CD4-positive, alpha-beta T cell treated with Interleukin-1 beta for 1 hour (primary cell): ENCODE results near the gene UBB.
"Not testable (repeated sequence)": the region's sequence is repeated elsewhere in the genome, so short reads cannot be mapped to it uniquely, and the experiment has no call there.

Source experiments
- DNase-seq, 2 donors: peaks; one replicate each; pipeline ENCODE4 v3.0.0-alpha.2; 2020 to 2022

Gene UBB

DNA sequence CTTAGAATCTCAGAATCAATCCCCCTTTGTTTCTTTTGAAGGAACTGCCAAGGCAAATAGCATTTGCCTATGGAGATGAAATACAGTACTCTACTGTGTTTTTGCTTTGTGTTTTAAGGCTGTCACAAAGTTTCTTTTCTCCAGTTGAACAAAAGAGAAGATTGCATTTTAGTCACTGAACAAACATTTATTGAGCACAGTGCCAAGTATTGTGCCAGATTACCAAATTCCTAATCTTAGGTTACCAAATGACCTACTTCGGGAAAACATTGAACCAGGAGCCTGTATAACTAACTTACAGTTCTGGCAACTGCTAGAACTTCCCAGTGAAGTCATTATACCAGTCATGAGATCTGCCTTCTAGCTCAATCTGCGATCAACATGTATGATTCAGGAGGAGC is 3.0 kb upstream of the UBB start:
- no peak for DNase-seq

DNA sequence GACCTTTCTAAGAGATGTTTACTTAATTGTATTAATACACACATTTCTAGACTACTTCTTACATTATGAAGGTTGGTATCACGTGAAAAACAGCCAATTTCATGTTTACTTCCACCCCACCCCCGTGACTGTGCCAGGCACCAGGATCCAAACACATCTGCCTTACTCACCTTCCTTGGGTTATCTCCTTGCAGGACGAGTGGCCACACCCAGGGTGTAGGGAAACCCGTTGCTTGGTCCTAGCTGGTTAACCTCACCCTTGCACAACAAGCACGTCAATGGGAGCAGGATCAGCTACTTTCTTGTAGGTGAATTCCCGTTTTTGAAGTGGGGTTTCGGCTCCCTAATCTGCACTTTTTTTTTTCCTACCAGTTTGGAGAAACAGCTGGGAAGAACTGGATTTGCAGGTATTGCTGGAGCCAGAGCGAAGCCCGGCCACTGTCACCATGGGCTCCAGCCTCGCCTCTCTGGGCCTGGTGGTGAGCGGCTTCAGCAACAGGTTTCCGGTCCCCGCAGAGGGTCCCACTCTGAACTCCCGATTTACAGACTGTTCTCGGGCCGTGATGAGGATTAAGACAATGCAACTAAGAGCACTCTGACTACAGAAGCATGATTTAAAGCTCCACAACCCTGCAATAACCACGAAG is 2.1 kb upstream of the UBB start:
- DNase-seq = no peak

DNA sequence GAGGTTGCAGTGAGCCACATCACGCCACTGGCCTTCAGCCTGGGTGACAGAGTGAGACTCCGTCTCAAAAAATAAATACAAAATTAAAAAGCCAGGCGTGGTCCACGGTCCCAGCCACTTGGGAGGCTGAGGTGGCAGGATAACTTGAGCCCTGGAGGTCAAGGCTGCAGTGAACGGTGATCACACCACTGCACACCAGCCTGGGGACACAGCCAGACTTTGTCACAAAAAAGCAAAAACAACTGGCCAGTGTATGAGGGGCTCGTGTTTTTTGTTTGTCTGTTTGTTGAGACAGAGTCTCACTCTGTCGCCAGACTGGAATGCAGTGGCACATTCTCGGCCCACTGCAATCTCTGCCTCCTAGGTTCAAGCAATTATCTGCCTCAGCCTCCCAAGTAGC is 1.2 kb upstream of the UBB start:
- no peak for DNase-seq

DNA sequence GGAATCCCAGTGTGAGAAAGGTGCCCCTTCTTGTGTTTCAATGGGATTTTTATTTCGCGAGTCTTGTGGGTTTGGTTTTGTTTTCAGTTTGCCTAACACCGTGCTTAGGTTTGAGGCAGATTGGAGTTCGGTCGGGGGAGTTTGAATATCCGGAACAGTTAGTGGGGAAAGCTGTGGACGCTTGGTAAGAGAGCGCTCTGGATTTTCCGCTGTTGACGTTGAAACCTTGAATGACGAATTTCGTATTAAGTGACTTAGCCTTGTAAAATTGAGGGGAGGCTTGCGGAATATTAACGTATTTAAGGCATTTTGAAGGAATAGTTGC is 567 bp downstream of the UBB start:
- DNase-seq = no peak

DNA sequence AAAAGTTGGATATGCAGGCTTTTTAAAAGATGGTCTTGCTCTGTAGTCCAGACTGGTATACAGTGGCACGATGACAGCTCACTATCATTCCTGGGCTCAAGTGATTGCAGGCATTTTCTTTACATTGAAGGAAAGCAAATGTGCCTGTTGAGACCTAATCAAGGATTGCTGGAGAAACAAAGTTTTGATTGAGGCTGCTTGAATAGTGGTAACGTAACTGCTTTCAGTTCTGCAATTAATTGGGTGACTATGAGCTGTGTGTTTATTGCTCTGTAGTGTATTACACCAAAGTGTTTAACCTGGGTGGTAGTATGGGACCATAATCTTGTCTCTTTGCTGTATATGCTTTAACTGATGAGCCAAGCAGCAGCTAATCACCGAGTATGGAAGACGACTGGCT is 2.3 kb downstream of the UBB start:
- peak in 1 of 2 donors; percentile 18 for DNase-seq

DNA sequence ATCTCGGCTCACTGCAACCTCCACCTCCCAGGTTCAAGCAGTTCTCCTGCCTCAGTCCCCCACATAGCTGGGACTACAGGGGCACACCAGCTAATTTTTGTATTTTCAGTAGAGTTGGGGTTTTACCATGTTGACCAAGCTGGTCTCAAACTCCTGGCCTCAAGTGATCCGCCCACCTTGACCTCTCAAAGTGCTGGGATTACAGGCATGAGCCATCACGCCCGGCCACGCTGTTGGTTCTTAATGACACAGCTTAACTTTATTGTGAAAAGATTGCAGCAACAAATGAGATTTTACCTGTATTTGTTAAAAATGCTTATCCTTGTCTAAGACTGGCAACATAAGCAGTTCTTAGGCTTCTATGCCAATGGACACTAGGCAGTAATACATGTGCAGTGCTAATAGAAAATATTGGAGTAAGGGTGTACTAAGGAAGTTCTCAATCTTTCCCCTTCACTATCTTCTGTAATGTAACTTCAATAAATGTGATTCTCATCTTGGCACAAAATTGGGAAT is 2.9 kb downstream of the UBB start:
- no peak for DNase-seq

DNA sequence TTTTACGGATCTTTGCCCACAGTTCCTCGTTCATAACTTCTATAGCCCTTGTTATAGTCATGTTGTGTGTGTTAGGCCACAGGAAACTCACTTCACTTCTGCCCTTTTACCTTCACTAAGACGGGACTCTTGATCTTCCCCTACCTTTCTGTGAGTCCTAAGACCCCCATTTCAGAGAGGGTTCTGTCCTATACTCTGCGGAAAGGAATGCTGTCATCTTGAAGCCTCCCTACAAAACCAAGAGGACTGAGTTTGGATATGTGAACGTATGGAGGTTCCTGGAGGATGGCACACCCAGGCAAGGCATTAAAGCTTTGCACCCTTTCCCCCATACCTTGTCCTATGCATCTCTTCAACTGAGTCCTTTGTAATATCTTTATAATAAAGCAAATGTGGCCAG is 3.7 kb downstream of the UBB start:
- DNase-seq = no peak

DNA sequence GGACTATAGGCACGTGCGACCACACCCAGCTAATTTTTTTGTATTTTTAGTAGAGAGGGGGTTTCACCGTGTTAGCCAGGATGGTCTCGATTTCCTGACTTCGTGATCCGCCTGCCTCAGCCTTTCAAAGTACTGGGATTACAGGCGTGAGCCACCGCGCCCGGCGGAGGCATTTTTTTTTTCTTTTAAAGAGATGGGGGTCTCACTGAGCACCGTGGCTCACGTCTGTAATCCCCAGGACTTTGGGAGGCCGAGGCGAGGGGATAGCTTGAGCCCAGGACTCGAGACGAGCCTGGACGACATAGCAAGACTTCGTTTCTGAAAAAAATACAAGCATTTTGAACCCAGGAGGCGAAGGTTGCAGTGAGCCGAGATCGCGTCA is 5.2 kb downstream of the UBB start:
- DNase-seq = not testable (repeated sequence)

DNA sequence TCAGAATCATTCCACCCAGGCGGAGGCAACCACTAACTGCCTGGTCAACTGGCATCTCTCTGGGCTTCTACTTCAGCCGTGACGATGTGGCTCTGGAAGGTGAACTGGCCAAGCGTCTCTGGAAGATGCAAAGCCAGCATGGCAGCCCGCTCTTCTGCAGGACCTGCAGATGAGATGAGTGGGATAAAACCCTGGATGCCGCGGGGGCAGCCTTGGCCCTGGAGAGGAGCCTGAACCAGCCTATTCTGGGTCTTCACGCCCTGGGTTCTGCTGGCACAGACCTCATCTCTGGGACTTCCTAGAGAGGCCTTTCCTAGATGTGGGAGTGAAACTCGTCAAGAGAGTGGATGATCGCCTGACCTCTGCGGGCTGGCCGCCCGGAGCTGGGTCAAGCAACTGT is 10.6 kb downstream of the UBB start:
- no peak for DNase-seq

DNA sequence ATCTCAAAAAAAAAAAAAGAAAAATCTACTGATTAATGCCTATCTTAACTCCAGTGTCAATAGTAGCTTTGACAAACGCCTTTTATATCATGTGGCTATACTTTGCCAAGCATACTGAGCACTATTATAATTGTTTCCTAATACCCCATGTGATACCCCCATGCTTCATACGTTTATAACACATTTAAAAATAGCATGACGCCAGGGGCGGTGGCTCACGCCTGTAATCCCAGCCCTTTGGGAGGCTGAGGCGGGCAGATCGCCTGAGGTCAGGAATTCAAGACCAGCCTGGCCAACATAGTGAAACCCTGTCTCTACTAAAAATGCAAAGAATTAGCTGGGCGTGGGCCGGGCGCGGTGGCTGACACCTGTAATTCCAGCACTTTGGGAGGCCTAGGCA is 11.6 kb downstream of the UBB start:
- not testable (repeated sequence) for DNase-seq

DNA sequence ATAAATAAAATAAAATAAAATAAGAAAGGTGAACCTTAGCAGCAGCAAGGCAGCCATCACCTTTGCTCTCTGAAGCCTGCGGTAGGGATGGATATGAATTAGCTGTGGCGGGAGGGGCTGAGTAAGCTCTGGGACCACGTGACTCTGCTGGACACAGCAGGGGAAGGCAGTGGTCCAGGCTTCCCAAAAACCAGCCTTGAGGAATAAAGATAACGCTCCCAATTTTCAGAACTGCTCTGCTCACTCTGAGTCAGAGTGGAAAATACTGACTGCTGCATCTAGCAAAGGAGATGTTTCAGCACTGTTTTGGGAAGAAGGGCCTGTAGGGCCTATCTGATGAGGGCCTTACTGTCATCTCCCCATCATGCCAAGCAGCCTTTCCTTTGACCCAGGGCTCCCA is 15.0 kb downstream of the UBB start:
- DNase-seq = not testable (repeated sequence)

DNA sequence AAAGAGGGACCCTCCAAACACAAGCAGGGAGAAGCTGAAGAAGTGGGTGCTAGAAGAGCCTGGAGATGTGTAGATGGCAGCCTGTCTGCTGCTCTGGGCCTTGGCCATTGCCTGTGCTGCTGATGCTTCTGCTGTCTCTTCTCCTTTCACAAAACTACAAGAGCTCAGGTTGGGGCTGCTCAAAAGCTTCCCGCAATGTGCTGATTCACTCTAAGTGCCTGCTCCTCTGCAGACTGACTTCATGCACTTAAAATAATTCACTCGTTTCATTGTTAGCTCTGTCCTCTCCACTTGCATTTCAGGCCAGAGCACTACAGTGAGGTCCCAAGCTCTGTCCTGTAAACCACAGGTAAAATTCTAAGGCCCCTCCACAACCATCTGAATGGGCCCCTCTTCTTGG is 15.8 kb downstream of the UBB start:
- DNase-seq = not testable (repeated sequence)

DNA sequence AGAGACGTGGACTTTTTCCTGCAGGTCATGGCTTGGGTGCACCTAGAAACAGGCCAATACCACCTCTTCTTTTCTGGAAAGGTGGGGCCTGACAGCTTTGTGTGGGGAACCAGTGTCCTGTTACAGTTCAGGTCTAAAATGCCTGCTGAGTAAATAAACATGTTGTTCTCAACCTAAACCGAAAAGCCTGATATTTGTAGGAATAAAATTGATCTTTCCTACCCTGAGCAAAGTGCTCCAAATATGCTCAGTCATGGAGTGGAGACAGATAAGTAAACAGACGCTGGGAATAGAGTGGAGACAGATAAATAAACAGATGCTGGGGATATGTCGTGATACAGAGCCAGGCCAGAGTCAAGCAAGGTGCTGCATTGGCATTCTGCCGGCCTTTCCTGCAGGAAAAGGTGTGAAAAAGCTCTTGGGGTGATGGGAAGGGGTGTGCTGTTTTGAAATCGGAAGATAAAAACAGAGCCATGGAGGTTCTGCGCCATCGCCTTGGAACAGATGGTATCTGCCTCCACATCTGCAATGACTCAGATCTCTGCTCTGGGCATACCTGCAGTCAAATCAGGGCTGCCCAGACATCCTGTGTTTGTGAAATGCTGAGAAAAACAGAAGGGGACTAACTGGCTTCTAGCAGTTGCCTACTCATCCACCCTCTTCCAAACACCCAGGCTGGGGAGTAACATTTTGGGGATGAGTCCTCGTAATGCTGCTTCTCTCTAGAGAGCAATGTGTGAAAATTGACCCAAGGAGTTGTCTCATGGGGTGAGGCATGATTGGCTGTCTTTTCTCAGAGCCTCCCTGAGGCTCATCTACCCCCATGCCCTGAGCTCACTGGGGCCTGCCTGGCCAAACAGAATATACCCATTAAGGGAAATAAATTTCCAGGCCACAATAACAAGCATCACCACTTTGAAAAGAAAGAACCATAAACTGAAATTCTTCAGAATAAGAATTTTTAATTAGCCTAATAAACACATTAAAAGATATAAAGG is 17.7 kb downstream of the UBB start:
- DNase-seq = no peak

DNA sequence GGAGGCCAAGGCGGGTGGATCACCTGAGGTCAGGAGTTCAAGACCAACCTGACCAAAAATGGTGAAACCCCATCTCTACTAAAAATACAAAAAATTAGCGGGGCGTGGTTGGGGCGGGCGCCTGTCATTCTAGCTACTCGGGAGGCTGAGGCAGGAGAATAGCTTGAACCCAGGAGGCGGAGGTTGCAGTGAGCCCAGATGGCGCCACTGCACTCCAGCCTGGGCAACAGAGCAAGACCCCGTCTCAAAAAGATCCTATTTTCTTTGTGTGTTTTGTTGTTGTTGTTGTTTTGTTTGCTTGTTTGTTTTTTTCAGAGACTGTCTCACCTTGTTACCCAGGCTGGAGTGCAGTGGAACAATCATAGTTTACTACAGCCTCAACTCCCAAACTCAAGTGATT is 23.0 kb downstream of the UBB start:
- not testable (repeated sequence) for DNase-seq

DNA sequence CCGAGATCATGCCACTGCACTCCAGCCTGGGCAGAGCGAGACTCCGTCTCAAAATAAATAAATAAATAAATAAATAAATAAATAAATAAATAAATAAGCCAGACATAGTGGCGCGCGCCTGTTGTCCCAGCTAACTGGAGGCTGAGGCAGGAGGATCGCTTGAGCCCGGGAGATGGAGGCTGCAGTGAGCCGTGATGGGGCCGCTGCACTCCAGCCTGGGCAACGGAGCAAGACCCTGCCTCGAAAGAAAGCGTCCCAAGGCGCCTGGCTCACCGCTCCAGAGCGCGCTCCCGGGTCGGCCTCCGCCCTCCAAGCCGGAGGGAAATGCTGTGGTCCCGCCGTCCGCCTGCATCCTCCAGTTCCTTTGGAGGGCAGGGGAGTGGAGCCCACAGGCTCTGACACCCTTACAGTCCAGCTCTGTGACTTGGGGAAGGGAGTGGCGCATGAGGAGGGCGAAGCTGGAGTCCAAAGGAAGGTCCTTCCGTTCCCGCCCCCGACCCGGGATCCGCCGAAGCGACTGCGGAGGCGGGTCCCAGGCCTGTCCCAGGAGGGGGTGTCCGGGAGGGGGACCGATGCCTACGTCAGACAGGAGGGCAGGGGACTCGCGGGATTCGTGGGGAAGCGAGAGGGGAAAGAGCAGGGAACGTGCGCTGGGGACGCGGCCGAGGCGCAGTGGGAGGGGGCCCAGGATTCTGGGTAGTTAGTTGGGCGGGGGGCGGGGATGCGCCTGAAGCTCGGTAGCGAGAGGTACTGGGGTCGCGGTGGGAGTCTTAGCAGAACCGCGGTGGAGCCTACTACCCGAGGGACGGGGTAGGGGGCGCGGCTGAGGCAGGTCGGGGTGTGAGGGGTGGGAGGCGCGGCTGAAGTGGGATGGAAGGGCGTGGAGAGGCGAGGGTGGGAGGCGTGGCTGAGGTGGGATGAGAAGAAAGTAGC is 26.1 kb downstream of the UBB start:
- no peak for DNase-seq

DNA sequence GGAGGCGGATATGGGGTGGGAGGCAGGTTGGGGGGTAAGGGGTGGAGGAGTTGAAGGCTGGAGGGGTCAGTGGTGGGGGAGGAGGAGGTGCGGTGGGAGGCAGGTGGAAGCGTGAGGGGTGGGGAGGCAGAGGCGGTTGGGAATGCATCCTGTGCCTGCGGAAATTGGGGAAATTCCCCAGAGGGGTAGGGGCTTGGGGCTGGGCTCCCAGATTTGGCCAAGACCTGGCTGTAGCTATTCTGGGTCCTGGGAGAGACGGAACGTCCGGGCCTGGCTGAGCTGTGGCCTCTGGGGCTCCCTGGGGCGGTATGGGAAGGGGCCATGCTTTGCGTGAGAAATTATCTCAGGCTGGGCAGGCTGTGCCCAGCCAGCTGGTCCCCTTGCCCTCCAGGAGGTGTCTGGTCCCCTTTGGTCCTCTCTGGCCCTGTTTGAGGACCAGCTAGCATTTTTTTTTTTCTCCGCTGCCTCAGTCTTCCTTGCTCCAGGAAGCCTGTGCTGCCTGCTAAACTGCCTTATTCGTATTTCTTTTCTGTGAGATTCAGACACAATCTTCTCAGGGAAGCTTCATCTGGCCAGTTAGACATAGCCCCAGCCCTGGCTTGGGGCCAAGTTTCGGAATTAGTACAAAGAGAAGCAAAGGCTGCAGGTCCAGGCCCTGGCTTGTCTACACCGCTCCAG is 27.2 kb downstream of the UBB start:
- DNase-seq = peak; percentile 20 to 21

DNA sequence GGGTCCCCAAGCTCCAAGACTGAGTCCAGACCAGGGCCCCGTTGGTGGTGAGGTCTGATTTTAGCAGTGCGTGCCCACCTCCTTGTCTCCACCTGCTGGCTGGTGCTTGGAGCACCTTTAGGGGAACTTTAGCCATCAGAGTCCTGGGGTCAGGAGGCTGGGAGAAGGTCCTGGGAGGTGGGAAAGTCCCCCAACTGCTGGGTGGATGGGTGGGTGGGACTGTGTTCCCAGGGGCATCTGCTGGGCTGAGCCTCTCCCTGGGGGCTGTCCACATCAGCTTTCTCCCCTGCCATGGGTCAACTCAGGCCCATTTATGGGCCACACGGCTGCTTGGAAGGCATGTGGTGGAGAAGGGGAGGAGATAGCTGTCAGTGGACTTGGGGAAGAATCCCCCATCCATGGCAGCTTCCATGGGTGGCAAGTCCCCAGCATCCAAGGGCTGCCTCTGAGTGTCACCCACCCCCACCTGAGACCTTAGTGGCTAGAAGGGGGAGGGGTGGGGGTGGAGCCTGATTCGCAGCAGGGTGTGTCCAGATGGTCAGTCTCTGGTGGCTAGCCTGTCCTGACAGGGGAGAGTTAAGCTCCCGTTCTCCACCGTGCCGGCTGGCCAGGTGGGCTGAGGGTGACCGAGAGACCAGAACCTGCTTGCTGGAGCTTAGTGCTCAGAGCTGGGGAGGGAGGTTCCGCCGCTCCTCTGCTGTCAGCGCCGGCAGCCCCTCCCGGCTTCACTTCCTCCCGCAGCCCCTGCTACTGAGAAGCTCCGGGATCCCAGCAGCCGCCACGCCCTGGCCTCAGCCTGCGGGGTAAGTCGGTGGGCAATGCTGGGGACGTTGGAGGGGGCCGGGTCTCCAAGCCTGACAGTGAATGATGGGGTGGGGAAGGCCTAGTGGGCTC is 34.4 kb downstream of the UBB start, which contains the start of gene TRPV2:
Gene TRPV2, plus strand, starts transcription at position 541 of the 894 bp plus-strand sequence. CDS start 2,098 bp downstream, outside the sequence.
- peak; percentile 62 to 65 for DNase-seq

DNA sequence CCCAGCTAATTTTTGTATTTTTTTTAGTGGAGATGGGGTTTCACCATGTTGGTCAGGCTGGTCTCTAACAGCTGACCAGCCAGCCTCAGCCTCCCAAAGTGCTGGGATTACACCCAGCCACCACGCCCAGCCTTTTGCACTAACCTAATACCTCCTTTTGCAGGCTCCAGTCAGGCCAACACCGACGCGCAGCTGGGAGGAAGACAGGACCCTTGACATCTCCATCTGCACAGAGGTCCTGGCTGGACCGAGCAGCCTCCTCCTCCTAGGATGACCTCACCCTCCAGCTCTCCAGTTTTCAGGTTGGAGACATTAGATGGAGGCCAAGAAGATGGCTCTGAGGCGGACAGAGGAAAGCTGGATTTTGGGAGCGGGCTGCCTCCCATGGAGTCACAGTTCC is 36.5 kb downstream of the UBB start:
- no peak for DNase-seq

DNA sequence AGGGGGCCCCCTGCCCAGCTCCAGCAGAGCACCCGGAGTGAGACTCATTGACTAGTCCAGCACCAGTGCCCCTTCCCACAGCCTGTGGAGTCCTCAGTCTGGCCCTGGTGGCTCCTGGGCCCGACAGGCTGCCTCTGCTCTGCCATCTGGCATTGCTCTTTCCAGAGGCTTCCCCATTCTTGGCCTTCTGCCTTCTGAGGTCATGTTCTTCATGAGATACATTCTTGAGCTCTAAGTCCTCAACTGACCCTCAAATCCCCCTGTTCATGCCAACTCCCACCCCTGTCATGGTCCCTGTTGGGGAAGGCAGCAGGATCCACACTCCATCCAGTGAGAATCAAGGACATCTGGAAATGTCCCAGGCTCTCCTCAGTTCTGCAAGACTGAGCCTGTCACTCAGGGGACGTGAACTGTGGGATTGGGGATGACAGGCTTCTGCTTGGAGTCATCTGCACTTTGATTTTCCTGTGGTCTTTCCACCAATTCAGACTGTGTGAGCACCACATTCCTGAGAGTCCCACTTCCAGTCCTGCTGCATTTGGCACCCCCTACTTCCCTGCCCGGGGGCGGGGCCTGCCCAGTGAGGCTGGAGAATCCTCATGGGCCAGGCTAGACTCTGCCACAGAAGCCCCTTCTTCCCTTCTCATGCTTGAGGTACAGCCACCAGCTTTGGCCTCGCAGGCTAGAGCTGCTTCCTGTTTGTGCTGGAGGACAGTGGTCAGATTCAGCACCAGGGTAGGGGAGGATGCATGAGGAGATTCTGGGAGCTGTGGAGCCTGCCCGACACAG is 37.2 kb downstream of the UBB start:
- DNase-seq = no peak

DNA sequence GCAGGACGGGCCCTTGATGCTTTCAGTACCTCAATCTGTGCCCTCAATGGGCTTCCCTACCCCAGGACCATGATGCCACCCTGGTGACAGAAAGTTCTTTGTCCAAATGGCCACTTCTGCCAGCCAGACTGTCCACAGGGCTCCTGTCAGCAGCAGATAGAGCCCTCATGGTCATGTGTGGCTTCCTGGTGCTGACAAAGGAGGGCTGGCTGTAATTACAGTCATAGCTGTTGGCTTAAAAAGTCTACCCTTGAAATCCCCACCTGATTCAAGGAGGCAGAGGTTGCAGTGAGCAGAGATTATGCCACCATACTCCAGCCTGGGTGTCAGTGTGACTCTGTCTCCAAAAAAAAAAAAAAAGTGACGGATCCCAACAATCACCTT is 37.8 kb downstream of the UBB start:
- DNase-seq = no peak
